Activated effector memory CD4-positive, alpha-beta T cell treated with Interleukin-2 at 50 U/mL for 16 hours (primary cell): Measurements from ENCODE around the gene MFN1.

ENCODE experiments used
- DNase-seq: peaks from one replicate; pipeline ENCODE4 v3.0.0-alpha.2; 2020

MFN1 gene

GRCh38 chr3:179348325-179349013 lies 960 bp downstream of the MFN1 start:
- DNase-seq: no peak

DNA sequence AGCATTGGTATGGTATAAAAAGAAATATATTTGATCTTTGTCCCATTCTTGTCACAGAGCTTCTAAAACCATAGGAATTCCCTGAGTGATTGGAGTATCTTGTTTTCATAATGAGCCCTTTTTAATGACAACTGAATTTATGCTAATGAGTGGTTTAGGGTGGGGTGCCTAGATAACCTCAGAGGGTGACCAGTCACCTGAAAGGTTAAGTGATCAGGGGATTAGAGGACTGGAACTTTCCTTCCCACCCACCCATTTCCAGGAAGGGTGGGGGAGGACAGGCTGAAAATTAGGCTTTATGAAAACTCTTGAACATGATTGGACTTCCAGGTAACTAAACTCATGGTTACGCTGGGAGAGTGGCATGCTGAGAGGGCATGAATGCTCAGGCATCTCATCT lies 8.5 kb downstream of the MFN1 start:
- DNase-seq: no peak

DNA sequence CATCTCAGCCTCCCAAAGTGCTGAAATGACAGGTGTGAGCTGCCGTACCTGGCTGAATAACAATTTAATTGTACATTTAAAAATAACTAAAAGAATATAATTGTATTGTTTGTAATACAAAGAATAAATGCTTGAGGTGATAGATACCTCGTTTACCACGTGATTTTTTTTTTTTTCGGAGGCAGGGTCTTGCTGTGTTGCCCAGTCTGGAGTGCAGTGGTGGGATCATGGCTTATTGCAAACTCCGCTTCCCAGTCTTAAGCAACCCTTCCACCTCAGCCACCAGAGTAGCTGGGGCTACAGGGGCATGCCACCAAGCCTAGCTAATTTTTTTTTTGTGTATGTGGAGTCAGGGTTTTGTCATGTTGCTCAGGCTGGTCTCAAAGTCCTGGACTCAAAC lies 15.8 kb downstream of the MFN1 start:
- DNase-seq: no peak

GRCh38 chr3:179369621-179370020 lies 22.1 kb downstream of the MFN1 start:
- DNase-seq: no peak

DNA sequence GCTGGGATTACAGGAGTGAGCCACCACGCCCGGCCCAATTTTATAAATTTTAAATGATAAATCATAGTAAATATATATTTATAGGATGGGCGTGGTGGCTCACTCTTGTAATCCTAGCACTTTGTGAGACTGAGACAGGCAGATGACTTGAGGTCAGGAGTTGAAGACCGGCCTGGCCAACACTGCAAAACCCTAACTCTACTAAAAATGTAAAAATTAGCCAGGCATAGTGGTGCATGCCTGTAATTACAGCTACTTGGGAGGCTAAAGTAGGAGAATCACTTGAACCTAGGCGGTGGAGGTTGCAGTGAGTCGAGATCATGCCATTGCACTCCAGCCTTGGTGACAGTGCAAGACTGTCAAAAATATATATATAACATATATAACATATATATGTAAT lies 26.4 kb downstream of the MFN1 start:
- DNase-seq: no peak

- no peak for DNase-seq
Observed at GRCh38 chr3:179375091-179375999, 27.8 kb downstream of the MFN1 start.

GRCh38 chr3:179376474-179376873 lies 29.0 kb downstream of the MFN1 start:
- DNase-seq: no peak

DNA sequence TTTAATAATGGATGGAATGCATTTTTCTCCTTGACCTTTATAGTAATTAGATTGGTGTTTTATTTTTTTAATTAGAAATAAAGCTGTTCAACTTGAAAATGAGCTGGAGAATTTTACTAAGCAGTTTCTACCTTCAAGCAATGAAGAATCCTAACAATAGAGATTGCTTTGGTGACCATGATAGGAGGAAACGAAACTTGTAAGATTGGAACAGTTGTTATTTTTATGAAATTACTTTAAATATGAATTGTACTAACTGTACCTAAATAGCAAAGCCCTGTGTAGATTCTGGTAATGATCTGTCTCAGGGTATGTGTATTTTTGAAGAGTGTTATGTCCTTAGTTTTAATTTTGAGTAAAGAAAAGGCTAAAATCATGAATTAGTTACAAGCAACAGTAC lies 44.4 kb downstream of the MFN1 start:
- no peak for DNase-seq

GRCh38 chr3:179398574-179399231 lies 51.2 kb downstream of the MFN1 start:
- DNase-seq: no peak

DNA sequence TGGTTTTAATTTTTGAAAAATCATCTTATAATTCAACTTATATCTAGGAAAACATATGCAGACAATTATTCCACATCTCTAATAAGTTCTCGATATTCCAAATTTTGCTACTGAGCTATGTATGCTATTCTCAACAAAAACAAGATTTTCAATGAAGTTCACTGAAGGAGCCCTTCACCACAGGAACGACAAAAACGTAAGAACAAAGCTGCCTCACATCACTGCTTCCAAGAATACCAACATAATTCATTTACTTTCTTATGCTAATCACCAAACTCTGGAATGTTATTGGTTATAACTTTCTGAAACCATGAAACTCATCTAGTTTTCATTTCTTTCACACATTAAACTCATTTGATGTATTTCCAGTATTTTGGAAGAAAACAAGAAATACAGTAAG lies 54.1 kb downstream of the MFN1 start:
- no peak for DNase-seq

DNA sequence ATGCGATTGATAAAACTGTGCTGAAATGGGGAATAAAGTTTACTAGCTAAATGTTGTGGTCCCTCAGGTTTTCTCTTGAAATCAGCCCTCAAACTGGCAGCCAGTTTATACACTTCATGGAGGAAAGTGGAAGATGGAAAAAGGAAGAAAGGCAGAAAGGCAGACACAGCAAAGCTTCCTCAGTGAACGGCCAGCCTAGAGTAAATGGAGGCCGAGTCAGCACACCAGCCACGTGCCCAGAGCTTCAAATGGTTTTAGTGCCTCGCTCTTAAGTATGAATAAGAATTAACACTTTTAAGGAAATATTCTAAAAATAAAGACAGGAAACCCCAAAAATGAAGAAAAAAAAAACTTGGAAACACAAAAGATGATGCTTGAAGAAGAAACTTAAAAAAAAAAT lies 55.5 kb downstream of the MFN1 start:
- DNase-seq: no peak

GRCh38 chr3:179404307-179404706 lies 56.8 kb downstream of the MFN1 start:
- no peak for DNase-seq

- DNase-seq: no peak
Observed at GRCh38 chr3:179410331-179410730, 62.8 kb downstream of the MFN1 start.

- no peak for DNase-seq
Observed at GRCh38 chr3:179410999-179411398, 63.5 kb downstream of the MFN1 start.

GRCh38 chr3:179414804-179415203 lies 67.3 kb downstream of the MFN1 start:
- no peak for DNase-seq

DNA sequence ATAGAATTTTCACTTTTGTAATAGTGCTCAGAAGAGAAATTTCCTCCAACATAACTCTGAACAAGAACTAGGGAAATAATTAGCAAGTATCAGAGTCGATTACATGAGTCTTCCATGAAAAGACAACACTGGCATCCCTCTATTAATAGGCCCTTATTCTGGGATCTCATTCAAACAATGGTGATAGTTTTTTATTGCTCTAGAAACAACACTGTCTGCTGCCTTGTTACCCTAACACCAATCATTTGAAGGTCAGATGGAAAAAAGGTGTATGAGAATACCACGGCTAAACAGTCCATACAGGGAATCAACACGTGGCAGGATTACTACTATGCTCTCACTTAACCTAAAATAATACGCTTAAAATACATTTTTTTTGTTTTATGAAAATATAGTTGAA lies 67.9 kb downstream of the MFN1 start:
- DNase-seq: no peak

- no peak for DNase-seq
Observed at GRCh38 chr3:179416681-179417080, 69.2 kb downstream of the MFN1 start.

DNA sequence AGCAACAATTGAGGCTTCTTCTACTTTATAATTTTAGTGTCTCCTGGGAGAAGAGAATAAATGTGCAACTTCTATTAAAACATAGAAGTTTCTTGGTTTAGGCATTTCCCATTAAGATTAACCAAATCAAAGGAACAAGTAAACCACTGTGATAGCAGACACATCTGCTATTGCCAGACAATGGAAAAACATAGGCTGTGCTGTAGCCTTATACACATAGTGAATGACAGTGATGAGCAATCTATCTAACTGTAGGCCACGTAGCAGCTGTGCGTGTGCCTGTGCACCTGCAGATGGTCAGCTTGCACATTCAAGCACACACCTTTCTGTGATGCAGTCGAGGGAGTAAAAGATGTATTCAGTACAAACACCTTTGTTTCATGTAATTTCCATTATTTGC lies 71.1 kb downstream of the MFN1 start:
- DNase-seq: no peak

- DNase-seq: no peak
Observed at GRCh38 chr3:179421500-179421899, 74.0 kb downstream of the MFN1 start.

DNA sequence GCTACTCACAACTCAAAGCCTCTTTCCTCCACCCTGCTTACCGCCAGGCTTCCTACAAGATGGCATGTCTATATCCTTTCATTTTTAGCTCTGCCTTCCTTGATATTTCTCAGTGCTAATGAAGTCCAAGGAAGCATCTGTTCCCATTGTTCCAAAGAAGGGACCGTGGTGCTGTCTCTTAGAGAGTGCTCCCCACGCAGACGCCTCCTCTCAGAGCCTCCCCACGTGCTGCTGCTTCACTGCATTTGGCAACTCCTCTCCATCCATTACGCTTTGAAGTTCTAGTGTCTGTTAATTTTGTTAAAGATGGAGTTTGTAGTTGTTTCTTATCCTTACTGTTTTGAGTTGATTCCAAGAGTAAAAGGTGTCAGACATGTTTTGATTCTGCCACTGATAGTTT lies 77.6 kb downstream of the MFN1 start:
- DNase-seq: no peak

GRCh38 chr3:179428876-179429548 lies 81.5 kb downstream of the MFN1 start:
- DNase-seq: no peak

DNA sequence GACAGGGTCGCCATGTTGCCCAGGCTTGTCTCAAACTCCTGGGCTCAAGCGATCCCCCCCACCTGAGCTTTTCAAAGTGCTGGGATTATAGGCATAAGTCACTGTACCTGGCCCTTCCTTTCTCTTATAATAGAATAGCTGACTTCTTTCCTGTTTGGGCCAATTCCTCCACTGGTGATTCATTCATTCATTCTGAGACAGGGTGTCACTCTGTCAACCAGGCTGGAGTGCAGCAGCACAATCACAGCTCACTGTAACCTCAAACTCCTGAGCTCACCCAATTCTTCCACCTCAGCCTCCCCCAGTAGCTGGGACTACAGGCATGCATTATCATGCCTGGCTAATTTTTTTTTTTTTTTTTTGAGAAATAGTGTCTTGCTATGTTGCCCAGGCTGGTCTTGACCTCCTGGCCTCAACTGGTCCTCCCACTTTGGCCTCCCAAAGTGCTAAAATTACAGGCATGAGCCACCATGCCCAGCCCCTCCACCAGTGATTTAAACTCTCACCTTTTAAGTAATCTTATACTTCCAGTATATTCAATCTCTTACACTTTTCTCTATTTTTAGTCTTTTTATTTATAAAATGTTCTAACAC lies 82.9 kb downstream of the MFN1 start:
- no peak for DNase-seq

DNA sequence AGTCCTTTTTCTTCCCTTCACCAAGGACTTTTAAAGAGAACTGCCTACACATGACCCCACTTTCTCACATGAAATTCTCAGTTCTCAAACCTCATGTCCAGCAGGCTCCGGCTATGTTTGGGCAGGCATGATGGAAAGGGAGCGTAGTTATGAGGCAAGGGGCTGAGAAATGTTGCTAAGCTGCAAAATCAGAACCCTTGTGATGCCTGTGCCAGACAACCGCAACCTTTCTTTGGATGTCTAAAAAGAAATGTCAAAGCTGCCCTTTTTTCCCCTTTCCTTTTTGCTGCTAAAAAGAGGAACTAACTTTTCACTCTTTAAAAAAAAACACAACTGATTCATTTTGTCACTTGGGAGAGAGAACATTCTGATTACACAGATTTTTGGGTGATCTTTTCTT lies 84.5 kb downstream of the MFN1 start:
- DNase-seq: no peak
